Measurements from ENCODE around the gene GNPAT. TPM values are rescaled to one million over a fixed set of nuclear protein-coding genes. Genes with fewer than 3 reads are reported as not detected.

Gene GNPAT
- 10 to 100 TPM; 34.0 to 38.0 TPM for total RNA-seq

- H3K36me3 Mint-ChIP-seq: peaks cover 31% of the 10 kb centered on the region
- peaks cover 37 to 60% of the 10 kb centered on the region in 2 donors for H3K4me1 Mint-ChIP-seq (ENCODE audit: low read depth in 2 of 2)
- H3K27me3 Mint-ChIP-seq: no peaks in the 10 kb centered on the region
- ATAC-seq (peak; percentile 99), DNase-seq (ENCODE audit: low spot score) (peak; percentile 91)
- H3K4me3 Mint-ChIP-seq: peak within 1 kb of the TSS; percentile 98
- H3K9me3 Mint-ChIP-seq: no peaks in the 10 kb centered on the region
- H3K27ac Mint-ChIP-seq: peak within 1 kb of the TSS; percentile 92 to 97
Measured at GRCh38 chr1:231240883-231241735, at the start of gene GNPAT. Gene GNPAT, plus strand, starts transcription at chr1:231241212. Its CDS starts 167 bp downstream, at chr1:231241379.

DNA sequence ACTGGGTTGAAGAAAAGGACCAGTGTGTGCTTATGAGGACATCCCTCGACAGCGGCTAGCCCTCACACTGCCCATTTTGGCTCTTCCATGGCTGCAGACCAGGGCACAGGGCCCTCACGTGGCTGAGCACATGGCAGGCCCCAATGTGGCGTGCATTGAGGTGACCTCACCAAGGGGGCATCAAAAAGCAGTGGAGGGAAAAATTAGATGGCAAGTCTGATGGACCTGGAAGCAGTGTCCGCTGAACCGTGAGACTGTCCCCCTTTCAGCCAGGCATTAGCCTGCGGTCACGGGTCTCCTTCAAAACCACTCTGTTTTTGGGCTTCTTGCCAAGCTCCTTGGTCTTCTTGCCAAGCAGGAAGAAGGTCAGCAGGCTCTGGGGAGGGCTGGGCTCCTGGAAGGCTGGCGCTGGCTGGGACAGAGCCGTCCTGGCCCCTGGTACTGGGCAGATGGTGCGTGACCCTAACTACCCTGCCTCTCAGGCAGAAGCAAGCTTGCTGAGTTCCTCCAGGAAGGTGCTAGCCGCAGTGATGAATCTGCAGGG, 48.3 kb upstream of the GNPAT start:
- DNase-seq (ENCODE audit: low spot score): no peak
- no peak for ATAC-seq
- Mint-ChIP-seq H3K9me3 (no peaks in the 10 kb centered on the region), H3K27ac (no peak overlapping the region), H3K4me1 (ENCODE audit: low read depth in 2 of 2) (no peaks in the 10 kb centered on the region), H3K27me3 (peaks cover 17 to 40% of the 10 kb centered on the region in 2 donors), H3K4me3 (no peak overlapping the region), H3K36me3 (no peaks in the 10 kb centered on the region)

- Mint-ChIP-seq H3K9me3 (no peaks in the 10 kb centered on the region), H3K4me1 (ENCODE audit: low read depth in 2 of 2) (no peaks in the 10 kb centered on the region), H3K4me3 (no peak overlapping the region), H3K27ac (no peak overlapping the region), H3K27me3 (peaks cover 11 to 34% of the 10 kb centered on the region in 2 donors), H3K36me3 (no peaks in the 10 kb centered on the region)
- DNase-seq (ENCODE audit: low spot score) (no peak), ATAC-seq (no peak)
Measured at GRCh38 chr1:231193710-231194340, 47.2 kb upstream of the GNPAT start.

- no peaks in the 10 kb centered on the region for H3K9me3 Mint-ChIP-seq
- DNase-seq (ENCODE audit: low spot score) (no peak), ATAC-seq (no peak)
- no peak overlapping the region for H3K4me3 Mint-ChIP-seq
- peaks cover 6 to 27% of the 10 kb centered on the region in 2 donors for H3K27me3 Mint-ChIP-seq
- H3K4me1 Mint-ChIP-seq (ENCODE audit: low read depth in 2 of 2): no peaks in the 10 kb centered on the region
- no peaks in the 10 kb centered on the region for H3K36me3 Mint-ChIP-seq
- no peak overlapping the region for H3K27ac Mint-ChIP-seq
Measured at GRCh38 chr1:231194476-231194842, 46.6 kb upstream of the GNPAT start.

- Mint-ChIP-seq H3K27me3 (peaks cover 6 to 22% of the 10 kb centered on the region in 2 donors), H3K9me3 (no peaks in the 10 kb centered on the region), H3K36me3 (no peaks in the 10 kb centered on the region), H3K27ac (no peak overlapping the region), H3K4me3 (no peak overlapping the region), H3K4me1 (ENCODE audit: low read depth in 2 of 2) (no peaks in the 10 kb centered on the region)
- ATAC-seq (no peak), DNase-seq (ENCODE audit: low spot score) (no peak)
Measured at GRCh38 chr1:231194843-231195516, 46.0 kb upstream of the GNPAT start.

DNA sequence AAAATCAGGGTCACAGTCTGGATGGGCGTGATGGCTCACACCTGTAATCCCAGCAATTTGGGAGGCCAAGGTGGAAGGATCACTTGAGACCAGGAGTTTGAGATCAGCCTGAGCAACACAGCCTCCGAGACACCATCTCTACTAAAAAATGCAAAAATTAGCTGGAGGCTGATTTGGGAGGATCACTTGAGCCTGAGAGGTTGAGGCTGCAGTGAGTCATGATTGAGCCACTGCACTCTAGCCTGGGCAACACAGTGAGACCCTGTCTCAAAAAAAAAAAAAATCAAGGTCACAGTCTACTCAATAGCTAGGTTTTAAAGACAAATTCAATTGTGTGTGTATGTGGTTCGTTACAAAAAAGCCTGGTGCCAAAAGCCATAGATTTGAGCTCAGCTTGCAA, 44.7 kb upstream of the GNPAT start:
- DNase-seq (ENCODE audit: low spot score) (no peak), ATAC-seq (no peak)
- H3K4me3 Mint-ChIP-seq: no peak overlapping the region
- peaks cover 6 to 23% of the 10 kb centered on the region in 2 donors for H3K27me3 Mint-ChIP-seq
- H3K4me1 Mint-ChIP-seq (ENCODE audit: low read depth in 2 of 2): no peaks in the 10 kb centered on the region
- no peak overlapping the region for H3K27ac Mint-ChIP-seq
- H3K9me3 Mint-ChIP-seq: no peaks in the 10 kb centered on the region
- no peaks in the 10 kb centered on the region for H3K36me3 Mint-ChIP-seq

GRCh38 chr1:231196728-231197127, 44.3 kb upstream of the GNPAT start:
- no peaks in the 10 kb centered on the region for H3K36me3 Mint-ChIP-seq
- peaks cover 1 to 3% of the 10 kb centered on the region in 2 donors for H3K4me1 Mint-ChIP-seq (ENCODE audit: low read depth in 2 of 2)
- no peak overlapping the region for H3K27ac Mint-ChIP-seq
- no peak for DNase-seq (ENCODE audit: low spot score)
- no peak for ATAC-seq
- H3K4me3 Mint-ChIP-seq: no peak overlapping the region
- peaks cover 8 to 27% of the 10 kb centered on the region in 2 donors for H3K27me3 Mint-ChIP-seq
- H3K9me3 Mint-ChIP-seq: no peaks in the 10 kb centered on the region

- ATAC-seq: no peak
- H3K4me3 Mint-ChIP-seq: no peak overlapping the region
- H3K9me3 Mint-ChIP-seq: no peaks in the 10 kb centered on the region
- H3K27ac Mint-ChIP-seq: no peak overlapping the region
- H3K4me1 Mint-ChIP-seq (ENCODE audit: low read depth in 2 of 2): peaks cover 7 to 9% of the 10 kb centered on the region in 2 donors
- H3K36me3 Mint-ChIP-seq: no peaks in the 10 kb centered on the region
- peaks cover 14 to 33% of the 10 kb centered on the region in 2 donors for H3K27me3 Mint-ChIP-seq
- no peak for DNase-seq (ENCODE audit: low spot score)
Measured at GRCh38 chr1:231199868-231200267, 41.1 kb upstream of the GNPAT start.

DNA sequence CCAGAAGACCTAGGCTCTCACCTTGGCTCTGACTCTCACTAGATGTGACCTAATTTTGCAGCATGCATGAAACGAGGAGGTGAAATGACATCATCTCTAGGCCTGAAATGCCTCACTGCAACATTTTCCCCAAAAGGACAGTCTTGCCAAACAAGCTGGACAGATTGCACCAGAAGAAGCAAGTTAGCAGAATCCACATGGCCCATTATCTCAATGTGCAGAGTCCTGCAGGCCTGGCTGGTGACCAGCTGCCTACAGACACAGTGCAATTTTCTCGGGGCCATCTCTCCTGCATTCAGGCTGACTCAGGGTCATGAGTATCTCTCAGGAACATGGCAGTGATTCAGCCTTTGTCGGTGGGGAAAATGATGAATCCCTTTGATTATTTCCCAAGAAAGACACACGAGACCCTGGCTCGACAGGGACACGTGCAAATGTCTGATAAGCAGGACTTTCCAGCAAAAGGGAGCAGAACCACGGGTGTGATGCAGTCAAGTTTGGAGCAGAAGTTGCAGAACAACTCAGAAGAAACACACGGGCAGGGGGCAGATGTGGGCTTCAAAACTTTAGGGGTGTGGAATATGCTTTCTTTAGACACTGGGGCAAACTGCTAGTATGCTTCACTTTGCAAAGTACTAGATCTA, 40.5 kb upstream of the GNPAT start:
- DNase-seq (ENCODE audit: low spot score) (no peak), ATAC-seq (no peak)
- Mint-ChIP-seq H3K4me1 (ENCODE audit: low read depth in 2 of 2) (peaks cover 7 to 9% of the 10 kb centered on the region in 2 donors), H3K9me3 (no peaks in the 10 kb centered on the region), H3K4me3 (no peak overlapping the region), H3K27me3 (peaks cover 14 to 36% of the 10 kb centered on the region in 2 donors), H3K36me3 (no peaks in the 10 kb centered on the region), H3K27ac (no peak overlapping the region)

DNA sequence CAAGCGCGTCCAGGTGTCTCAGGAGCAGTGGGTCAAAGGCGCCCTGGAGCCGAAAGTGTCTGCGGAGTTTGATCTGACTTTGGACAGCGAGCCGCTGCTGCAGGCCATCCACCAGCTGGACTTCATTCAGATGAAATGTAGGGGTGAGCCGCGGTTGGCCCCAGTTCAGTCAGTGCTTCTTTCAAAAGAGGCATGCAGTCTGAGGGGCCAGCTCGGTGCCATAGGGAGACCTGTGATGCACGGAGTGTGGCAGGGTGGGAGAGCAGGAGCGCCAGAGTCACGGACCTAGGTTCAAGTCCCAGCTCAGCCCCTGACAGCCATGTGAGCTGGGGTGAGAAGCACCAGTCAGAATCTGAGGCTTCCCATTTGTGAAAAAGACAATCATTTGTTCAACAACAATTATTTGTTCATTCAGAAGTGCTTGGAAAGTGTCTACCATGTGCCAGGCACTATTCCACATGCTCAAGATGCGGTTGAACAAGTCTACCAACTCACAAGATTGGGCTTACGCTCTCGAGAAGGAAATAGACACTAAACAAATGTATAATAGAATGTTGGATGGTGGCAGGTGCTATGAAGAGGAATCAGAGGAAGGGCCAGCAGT, 39.5 kb upstream of the GNPAT start:
- no peaks in the 10 kb centered on the region for H3K9me3 Mint-ChIP-seq
- H3K27ac Mint-ChIP-seq: no peak overlapping the region
- ATAC-seq: no peak
- peaks cover 14 to 30% of the 10 kb centered on the region in 2 donors for H3K27me3 Mint-ChIP-seq
- H3K4me1 Mint-ChIP-seq (ENCODE audit: low read depth in 2 of 2): peaks cover 7 to 9% of the 10 kb centered on the region in 2 donors
- H3K36me3 Mint-ChIP-seq: no peaks in the 10 kb centered on the region
- DNase-seq (ENCODE audit: low spot score): no peak
- H3K4me3 Mint-ChIP-seq: no peak overlapping the region

GRCh38 chr1:231201979-231202633, 38.9 kb upstream of the GNPAT start:
- no peak for ATAC-seq
- Mint-ChIP-seq H3K4me3 (no peak overlapping the region), H3K27ac (no peak overlapping the region), H3K9me3 (no peaks in the 10 kb centered on the region), H3K27me3 (peaks cover 14 to 30% of the 10 kb centered on the region in 2 donors), H3K4me1 (ENCODE audit: low read depth in 2 of 2) (peaks cover 7 to 9% of the 10 kb centered on the region in 2 donors), H3K36me3 (no peaks in the 10 kb centered on the region)
- DNase-seq (ENCODE audit: low spot score): no peak

DNA sequence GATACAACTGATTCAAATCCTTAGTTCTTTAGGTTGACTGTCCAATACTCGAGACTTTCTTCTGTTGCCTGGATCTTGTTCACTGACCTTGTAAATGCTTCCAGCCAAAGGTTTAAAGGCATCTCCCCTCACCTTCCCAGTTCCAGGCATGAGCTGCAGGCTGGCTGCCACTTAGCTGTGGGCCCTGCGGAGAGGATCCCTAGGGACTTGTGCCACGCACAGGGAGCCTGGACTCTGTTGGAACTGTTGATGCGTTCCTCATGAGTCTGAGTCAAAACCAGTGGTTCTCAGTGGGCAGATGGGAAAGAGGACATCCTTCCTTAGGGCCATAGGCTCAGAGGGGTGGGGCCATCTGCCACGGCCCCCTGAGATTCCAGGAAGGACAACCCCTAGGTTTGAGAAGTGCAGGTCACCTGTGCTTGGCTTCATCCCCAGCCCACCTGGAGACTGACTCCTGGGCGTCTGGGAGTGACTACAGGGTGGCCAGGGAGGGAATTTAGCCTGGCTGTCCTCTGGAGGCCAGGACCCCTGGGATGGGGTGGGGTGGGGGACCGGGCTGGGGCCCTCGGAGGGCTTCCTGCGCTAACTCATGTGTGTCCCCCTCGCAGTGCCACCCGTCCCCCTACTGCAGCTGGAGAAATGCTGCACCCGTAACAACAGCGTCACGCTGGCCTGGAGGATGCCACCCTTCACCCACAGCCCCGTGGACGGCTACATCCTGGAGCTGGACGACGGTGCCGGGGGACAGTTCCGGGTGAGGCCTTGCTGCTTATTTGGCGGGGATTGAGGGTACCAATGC, 37.6 kb upstream of the GNPAT start:
- Mint-ChIP-seq H3K4me3 (no peak overlapping the region), H3K27ac (no peak overlapping the region), H3K9me3 (no peaks in the 10 kb centered on the region), H3K4me1 (ENCODE audit: low read depth in 2 of 2) (peaks cover 7 to 9% of the 10 kb centered on the region in 2 donors), H3K27me3 (peaks cover 12 to 20% of the 10 kb centered on the region in 2 donors), H3K36me3 (no peaks in the 10 kb centered on the region)
- ATAC-seq (no peak), DNase-seq (ENCODE audit: low spot score) (no peak)
